ENCODE data around the gene HSD17B1. TPM values are rescaled to one million over a fixed set of nuclear protein-coding genes. Genes with fewer than 3 reads are reported as not detected.

Gene HSD17B1
- total RNA-seq, 1 experiment from 2014 or later: 0.60 TPM

DNA sequence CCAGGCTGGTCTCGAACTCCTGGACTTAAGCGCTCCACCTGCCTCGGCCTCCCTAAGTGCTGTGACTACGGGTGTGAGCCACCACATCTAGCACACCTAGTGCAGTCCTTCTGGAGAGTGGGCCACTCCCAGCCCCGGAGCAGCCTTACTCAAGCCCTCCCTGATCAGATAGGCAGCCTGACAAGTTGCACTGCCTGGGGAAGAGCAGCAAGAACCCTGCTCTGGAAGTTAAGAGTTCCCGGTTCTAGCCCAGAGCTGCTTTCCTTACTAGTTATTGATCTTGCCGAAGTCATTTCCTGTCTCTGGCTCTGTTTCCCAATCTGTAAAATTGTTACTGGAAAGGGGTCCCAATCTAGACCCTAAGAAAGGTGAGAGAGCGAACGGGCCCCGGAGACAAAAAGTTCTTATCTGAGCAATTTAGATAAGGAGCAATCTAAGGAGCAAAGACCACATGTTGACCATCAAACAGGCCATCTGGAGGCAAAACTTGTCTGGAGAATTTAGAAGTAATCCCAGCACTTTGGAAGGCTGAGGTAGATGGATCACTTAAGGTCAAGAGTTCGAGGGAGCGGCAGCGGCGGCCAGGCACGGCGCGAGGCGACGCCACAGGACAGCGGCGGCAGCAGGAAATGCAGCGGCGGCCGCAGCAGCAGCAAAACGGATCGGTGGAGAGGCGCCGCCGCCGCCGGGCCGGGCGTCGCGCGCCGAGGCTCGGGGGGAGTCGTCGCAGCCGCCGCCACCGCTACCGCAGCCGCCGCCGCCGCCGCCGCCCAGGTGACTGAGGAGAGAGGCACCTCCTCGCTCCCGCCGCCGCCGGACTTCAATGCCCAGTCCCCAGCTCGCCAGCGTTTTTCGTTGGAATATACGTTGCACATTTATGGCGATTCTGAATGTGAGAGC is 21.0 kb upstream of the HSD17B1 start:
- Histone ChIP-seq H3K36me3 (ENCODE audit: insufficient read depth, low read length, poor library complexity, severe bottlenecking) (no peaks in the 10 kb centered on the region), H3K4me3 (ENCODE audit: low read depth, low read length, poor library complexity, severe bottlenecking) (peak overlapping the region; percentile 43), H3K27ac (ENCODE audit: low read depth, low read length, poor library complexity, severe bottlenecking) (no peak overlapping the region), H3K9me3 (ENCODE audit: low read depth, low read length, poor library complexity, severe bottlenecking) (no peaks in the 10 kb centered on the region), H3K4me1 (ENCODE audit: insufficient read depth, low read length, poor library complexity, severe bottlenecking) (no peaks in the 10 kb centered on the region), H3K27me3 (replicated peaks; ENCODE audit: insufficient read depth, low read depth, low read length, poor library complexity) (no peaks in the 10 kb centered on the region)
- CTCF ChIA-PET: interaction anchor here (0.6 kb wide), 1 partner anchor 24 kb away, joined by 3 read pairs; no protein-coding TSS in a partner anchor
- no peak for DNase-seq (ENCODE audit: low spot score)
- TF ChIP-seq, protein P1, sequence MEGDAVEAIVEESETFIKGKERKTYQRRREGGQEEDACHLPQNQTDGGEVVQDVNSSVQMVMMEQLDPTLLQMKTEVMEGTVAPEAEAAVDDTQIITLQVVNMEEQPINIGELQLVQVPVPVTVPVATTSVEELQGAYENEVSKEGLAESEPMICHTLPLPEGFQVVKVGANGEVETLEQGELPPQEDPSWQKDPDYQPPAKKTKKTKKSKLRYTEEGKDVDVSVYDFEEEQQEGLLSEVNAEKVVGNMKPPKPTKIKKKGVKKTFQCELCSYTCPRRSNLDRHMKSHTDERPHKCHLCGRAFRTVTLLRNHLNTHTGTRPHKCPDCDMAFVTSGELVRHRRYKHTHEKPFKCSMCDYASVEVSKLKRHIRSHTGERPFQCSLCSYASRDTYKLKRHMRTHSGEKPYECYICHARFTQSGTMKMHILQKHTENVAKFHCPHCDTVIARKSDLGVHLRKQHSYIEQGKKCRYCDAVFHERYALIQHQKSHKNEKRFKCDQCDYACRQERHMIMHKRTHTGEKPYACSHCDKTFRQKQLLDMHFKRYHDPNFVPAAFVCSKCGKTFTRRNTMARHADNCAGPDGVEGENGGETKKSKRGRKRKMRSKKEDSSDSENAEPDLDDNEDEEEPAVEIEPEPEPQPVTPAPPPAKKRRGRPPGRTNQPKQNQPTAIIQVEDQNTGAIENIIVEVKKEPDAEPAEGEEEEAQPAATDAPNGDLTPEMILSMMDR (conservative IDR thresholded peaks at IDR 0.05; ENCODE audit: low read depth, low read length): peak; percentile 31; the same call in 1 of the 2 replicates
- TF ChIP-seq EZH2 (IDR thresholded peaks at IDR 0.05; ENCODE audit: borderline replicate concordance, low read depth, low read length, poor library complexity, severe bottlenecking): no peak
- POLR2A ChIA-PET (ENCODE audit: low non-redundant PET): no interaction called here
- intact Hi-C loops (cut with micrococcal nuclease; ENCODE audit: unreplicated experiment): no loop called here
- no TSS peak for BruUV-seq (replicated peaks)

DNA sequence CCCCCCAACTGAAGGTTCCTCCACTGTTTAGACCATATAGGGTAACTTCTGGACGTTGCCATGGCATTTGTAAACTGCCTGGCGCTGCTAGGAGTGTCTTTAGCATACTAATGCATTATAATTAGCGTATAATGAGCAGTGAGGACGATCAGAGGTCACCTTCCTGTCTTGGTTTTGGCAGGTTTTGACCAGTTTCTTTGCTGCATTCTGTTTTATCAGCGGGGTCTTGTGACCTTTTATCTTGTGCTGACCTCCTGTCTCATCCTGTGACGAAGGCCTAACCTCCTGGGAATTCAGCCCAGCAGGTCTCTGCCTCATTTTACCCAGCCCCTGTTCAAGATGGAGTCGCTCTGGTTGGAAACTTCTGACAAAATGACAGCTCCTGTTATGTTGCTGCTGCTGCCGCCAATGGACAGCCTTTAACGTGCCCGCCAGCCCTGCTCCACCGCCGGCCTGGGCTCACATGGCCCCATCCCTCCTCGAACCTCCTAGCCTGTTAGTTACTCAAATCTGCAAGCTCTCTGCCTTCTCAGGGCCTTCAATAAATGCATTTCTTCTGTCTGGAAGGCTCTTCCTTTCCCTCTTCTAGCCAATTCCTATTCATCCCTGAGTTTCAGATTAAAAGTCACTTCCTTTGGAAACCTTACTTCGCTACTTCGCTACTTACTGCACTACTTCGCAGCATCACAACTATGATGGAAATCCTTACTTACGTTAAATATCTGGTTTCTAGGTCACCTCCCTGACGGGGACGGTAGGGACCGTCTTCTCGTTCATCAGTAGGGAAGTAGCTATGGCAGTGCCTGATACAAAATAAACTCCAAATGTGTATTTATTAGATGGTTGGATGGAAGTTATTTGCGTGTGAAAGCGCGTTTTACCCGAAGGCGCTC is 17.3 kb upstream of the HSD17B1 start:
- TF ChIP-seq, protein P1 (conservative IDR thresholded peaks at IDR 0.05; ENCODE audit: low read depth, low read length): no peak
- no peak for TF ChIP-seq EZH2 (IDR thresholded peaks at IDR 0.05; ENCODE audit: borderline replicate concordance, low read depth, low read length, poor library complexity, severe bottlenecking)
- BruUV-seq (replicated peaks): no TSS peak
- H3K36me3 ChIP-seq (ENCODE audit: insufficient read depth, low read length, poor library complexity, severe bottlenecking): no peaks in the 10 kb centered on the region
- intact Hi-C loops (cut with micrococcal nuclease; ENCODE audit: unreplicated experiment): no loop called here
- H3K4me3 ChIP-seq (ENCODE audit: low read depth, low read length, poor library complexity, severe bottlenecking): peak overlapping the region; percentile 53
- POLR2A ChIA-PET (ENCODE audit: low non-redundant PET): no interaction called here
- peak overlapping the region; percentile 23 for H3K27ac ChIP-seq (ENCODE audit: low read depth, low read length, poor library complexity, severe bottlenecking)
- H3K27me3 ChIP-seq (replicated peaks; ENCODE audit: insufficient read depth, low read depth, low read length, poor library complexity): no peaks in the 10 kb centered on the region
- H3K4me1 ChIP-seq (ENCODE audit: insufficient read depth, low read length, poor library complexity, severe bottlenecking): no peaks in the 10 kb centered on the region
- no peaks in the 10 kb centered on the region for H3K9me3 ChIP-seq (ENCODE audit: low read depth, low read length, poor library complexity, severe bottlenecking)
- no peak for DNase-seq (ENCODE audit: low spot score)
- CTCF ChIA-PET: interaction anchor here (0.9 kb wide), 1 partner anchor 605 kb away, joined by 5 read pairs; the partner anchor contains the start of gene ODAD4

DNA sequence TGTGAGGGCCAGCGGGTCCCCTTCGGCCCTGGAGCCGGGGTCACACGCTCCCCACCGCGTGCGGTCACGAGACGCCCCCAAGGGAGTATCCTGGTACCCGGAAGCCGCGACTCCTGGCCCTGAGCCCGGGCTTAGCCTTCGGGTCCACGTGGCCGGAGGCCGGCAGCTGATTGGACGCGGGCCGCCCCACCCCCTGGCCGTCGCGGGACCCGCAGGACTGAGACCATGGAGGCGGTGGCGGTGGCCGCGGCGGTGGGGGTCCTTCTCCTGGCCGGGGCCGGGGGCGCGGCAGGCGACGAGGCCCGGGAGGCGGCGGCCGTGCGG is 16.7 kb upstream of the HSD17B1 start, which contains the start of gene NAGLU:
TSS of gene NAGLU (plus strand) at position 194 of the 324 bp plus-strand sequence. CDS start at position 226, 32 bp downstream.
- H3K9me3 ChIP-seq (ENCODE audit: low read depth, low read length, poor library complexity, severe bottlenecking): no peaks in the 10 kb centered on the region
- no peaks in the 10 kb centered on the region for H3K27me3 ChIP-seq (replicated peaks; ENCODE audit: insufficient read depth, low read depth, low read length, poor library complexity)
- peak; percentile 82 for DNase-seq (ENCODE audit: low spot score)
- peak within 1 kb of the TSS; percentile 30 for H3K27ac ChIP-seq (ENCODE audit: low read depth, low read length, poor library complexity, severe bottlenecking)
- TF ChIP-seq EZH2 (IDR thresholded peaks at IDR 0.05; ENCODE audit: borderline replicate concordance, low read depth, low read length, poor library complexity, severe bottlenecking): no peak
- TF ChIP-seq, protein P1 (conservative IDR thresholded peaks at IDR 0.05; ENCODE audit: low read depth, low read length): no peak
- ChIA-PET POLR2A (ENCODE audit: low non-redundant PET) (no interaction called here), CTCF (interaction anchor here (0.9 kb wide), 1 partner anchor 605 kb away, joined by 5 read pairs; the partner anchor contains the start of gene ODAD4)
- H3K4me3 ChIP-seq (ENCODE audit: low read depth, low read length, poor library complexity, severe bottlenecking): peak within 1 kb of the TSS; percentile 53
- BruUV-seq (replicated peaks): no TSS peak
- no peaks in the 10 kb centered on the region for H3K36me3 ChIP-seq (ENCODE audit: insufficient read depth, low read length, poor library complexity, severe bottlenecking)
- intact Hi-C loops (cut with micrococcal nuclease; ENCODE audit: unreplicated experiment): no loop called here
- H3K4me1 ChIP-seq (ENCODE audit: insufficient read depth, low read length, poor library complexity, severe bottlenecking): no peaks in the 10 kb centered on the region
